DMS53 treated with DMSO at 0.1 percent for 48 hours (cell line): ENCODE measurements around the gene SCRG1.

Experiments
- DNase-seq: peaks from one replicate; lab custom pipeline; 2025; ENCODE audit not compliant: unreplicated experiment; lab: John Stamatoyannopoulos, UW

SCRG1 gene

GRCh38 chr4:173411106-173411693 lies 12.3 kb upstream of the SCRG1 start:
- no peak for DNase-seq

DNA sequence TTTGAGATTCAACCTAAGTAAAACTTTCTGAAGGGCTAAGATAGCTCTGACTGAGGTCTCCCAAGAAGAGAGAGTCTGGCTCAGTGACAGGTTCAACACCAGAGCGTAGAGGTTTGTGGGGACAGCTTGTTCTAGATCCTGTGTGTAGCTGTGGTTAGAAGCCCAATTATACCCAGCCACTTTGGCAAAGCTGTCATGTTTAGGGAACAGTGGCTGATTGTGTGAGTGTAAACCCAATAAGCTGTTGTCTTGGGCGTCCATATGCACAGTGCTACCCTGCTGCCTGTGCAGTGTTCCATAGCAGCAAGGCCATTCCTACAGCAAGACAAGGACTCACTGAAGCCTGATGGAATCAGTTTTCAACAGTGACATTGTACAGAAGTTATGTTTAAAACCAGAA lies 11.2 kb upstream of the SCRG1 start:
- no peak for DNase-seq

DNA sequence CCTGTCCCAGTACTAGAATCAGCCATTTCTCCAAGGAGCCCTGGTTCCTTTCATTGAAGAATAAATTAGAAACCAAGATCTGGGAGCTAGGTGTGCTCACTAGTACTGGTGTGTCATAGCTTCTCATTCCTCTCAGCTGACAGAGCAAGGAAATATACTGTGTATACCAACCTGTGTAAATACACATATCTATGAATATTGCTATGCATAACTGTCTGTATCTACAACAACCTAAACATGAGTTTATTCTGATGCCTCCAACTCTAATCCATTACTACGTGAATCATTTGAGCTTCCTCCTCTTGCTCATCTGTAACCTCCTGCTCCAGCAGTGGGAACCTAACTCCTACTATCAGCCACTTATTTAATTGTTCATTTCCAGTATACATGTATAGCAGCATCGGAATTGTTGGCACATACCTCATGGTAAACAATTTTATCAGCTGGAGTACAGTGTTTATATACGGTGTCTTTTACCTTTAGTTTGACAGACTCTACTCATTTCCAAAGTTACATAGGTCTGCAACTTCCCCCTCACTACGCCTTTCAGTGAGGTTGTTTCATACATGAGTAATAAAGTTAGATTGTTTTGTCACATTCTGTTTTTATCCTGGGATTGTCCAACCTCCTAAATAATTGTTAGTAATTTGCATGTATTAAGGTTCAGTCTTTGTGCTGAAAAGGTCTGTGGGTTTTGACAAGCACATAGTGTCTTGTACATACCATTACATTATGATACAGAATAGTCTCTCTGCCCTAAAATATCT lies 7.1 kb upstream of the SCRG1 start:
- DNase-seq = no peak

DNA sequence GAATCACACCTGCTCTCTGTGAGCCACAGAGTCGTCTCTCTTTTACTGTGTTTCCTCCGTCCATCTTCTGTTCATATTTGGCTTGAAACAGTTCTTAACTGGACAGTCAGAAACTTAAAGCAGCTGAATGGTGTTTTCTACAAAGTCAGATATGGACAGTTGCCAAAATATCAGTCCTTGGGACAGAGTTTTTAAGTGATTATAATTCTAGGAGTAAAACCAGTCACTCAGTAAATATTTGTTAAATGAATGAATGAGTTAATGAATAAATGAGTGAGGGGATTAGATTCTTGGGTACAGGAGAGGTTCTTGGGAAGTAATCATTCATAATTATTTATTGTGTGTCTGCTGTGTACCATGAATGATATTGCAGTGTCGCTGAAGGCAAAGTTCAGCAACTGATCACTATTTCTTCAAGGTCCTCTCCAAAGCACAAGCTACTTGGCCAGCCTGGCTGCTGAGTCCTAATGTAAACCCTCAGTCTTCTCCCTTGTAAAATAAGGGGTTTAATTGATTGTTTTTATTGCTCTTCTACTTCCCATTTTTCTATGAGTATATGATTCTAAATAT lies 5.5 kb upstream of the SCRG1 start:
- DNase-seq = no peak

DNA sequence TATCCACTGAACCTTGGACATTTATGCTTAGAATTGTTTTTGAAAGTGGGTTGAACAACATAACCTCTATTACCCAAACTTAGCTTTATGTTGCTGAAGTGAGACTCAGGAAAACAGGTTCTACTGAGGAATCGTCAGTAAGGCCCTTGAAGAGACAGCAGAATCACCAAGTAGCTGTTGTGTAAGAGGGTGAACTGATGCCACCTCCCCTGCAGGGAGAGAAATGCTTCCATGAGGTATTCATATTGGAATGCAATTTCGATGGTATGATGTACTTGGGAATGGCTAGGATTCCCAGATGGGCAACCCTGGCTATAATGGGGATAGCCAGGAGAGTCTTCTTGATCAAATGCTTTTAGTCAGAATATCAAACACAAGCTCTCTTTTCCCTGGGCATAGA lies 4.1 kb upstream of the SCRG1 start:
- DNase-seq = no peak

GRCh38 chr4:173401063-173401462 lies 2.1 kb upstream of the SCRG1 start:
- no peak for DNase-seq

- no peak for DNase-seq
Measured at GRCh38 chr4:173398220-173398619, 696 bp downstream of the SCRG1 start.

DNA sequence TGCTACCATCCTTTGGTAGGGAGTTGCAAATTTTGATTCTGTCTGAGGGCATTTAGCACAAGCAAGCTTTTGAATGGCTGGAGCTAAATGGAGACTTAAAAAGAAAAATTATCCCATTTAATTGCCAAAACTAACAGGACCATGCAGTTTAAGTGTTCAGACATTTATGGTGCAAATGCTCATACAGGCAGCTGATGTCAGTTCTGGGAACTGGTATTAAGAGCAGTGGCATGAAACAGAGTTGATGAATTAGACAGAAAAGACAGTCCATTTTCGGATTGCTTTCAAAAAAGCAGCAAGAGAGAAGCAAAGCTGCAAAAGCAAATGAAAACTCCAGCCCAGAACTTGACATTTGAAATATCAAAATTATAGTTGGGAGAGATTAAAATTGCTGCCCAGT lies 1.3 kb downstream of the SCRG1 start:
- DNase-seq = no peak

DNA sequence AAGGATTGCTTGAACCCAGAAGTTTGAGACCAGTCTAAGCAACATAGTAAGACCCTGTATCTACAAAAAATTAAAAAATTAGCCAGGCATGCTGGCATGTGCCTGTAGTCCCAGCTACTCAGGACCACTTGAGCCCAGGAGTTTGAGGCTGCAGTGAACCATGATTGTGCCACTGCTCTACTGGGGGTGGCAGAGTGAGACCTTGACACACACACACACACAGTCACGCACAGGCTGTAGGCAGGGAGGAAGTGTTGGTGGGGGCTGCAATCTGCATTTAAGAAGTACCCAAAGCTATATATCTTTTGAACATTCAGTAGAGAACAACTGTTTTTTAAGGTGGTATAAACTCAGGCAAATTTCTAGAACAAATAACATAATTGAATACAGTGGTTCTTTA lies 7.2 kb downstream of the SCRG1 start:
- no peak for DNase-seq

DNA sequence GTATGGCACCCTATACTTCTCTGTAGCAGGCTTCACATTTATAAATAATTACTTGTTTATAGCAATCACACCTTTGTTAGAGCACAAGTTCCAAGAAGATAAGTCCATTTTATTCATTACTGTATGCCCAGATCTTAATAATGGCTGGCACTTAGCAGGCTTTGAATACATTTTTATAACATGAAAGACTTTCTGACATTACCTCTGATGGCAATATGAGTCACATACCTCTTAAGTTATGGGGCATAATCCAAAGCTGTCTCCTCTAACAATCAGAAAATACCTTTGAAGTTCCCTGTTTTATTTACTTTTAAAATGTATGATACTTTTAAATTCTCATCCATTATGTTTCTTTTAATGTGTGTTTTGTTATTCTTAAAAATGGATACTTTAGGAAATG lies 12.2 kb downstream of the SCRG1 start:
- no peak for DNase-seq

DNA sequence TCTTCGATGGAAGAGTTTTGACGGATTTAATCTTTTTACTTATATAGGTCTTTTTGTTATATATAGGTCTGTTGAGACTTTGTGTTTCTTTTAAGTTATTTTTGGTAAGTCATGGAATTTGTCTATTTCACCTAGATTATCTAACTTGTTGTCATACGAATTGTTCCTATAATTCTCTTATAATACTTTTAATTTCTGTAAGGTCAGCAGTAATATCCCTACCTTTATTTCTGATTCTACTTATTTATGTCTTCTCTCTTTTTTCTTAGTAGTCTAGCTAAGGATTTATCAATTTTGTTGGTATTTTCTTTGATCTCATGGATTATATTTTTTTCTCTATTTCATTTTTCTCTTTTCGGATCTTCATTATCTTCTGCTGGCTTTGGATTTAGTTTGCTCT lies 16.6 kb downstream of the SCRG1 start:
- DNase-seq = no peak

DNA sequence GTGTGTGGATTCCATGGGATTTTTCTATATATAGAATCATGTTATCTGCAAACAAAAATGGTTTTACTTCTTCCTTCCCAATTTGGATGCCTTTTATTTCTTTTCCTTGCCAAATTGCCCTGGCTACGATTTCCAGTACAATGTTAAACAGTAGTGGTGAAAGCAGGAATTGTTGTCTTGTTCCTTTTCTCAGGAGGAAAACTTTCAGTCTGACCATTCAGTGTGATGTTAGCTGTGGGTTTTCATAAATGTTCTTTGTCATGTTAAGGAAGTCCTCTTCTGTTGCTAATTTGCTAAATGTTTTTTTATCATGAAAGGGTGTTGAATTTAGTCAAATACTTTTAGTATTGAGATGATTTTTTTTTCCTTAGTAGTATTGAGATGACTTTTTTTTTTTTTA lies 17.3 kb downstream of the SCRG1 start:
- no peak for DNase-seq

- DNase-seq = no peak
Measured at GRCh38 chr4:173380987-173381386, 17.9 kb downstream of the SCRG1 start.

- no peak for DNase-seq
Measured at GRCh38 chr4:173379929-173380328, 19.0 kb downstream of the SCRG1 start.

- DNase-seq = no peak
Measured at GRCh38 chr4:173374588-173374987, 24.3 kb downstream of the SCRG1 start.

DNA sequence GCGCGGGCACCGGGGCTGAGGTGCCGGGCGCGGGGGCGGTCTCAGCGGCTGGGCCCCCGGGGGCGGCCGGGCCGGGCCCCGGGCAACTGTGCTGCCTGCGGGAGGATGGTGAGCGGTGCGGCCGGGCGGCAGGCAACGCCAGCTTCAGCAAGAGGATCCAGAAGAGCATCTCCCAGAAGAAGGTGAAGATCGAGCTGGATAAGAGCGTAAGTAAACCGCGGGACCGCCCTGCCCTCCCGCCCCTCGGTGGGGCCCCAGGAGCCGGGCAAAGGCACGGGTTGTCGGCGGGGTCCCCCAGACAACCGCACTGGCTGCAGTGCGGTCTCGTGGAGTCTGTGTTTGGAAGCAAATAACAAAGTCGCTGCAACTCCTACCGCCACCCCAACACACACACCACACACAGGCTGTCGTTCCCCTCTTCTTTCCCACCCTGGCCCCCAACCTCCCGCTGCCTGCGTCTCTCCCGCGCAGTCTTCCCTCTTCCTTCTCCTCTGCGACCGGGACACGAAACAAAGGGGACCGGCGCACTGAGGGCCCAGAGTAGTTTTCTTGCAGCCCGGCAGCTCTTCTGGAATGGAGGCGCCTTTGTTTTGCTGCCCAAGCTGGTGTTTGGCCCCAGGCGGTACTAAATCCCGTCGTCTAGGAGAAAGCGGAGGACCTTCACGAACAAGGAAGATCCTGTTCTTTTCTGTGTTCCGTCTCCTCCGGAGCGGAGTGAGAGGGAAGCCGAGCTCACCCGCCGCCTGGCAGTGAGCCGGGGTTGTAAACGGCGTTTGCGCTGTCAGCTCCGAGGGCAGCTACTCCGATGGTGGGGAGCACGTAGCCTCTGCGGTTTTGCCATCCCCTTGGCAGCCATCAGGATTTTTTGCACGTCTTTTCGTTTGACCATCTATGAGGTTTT lies 27.4 kb downstream of the SCRG1 start:
- peak; percentile 21 for DNase-seq

DNA sequence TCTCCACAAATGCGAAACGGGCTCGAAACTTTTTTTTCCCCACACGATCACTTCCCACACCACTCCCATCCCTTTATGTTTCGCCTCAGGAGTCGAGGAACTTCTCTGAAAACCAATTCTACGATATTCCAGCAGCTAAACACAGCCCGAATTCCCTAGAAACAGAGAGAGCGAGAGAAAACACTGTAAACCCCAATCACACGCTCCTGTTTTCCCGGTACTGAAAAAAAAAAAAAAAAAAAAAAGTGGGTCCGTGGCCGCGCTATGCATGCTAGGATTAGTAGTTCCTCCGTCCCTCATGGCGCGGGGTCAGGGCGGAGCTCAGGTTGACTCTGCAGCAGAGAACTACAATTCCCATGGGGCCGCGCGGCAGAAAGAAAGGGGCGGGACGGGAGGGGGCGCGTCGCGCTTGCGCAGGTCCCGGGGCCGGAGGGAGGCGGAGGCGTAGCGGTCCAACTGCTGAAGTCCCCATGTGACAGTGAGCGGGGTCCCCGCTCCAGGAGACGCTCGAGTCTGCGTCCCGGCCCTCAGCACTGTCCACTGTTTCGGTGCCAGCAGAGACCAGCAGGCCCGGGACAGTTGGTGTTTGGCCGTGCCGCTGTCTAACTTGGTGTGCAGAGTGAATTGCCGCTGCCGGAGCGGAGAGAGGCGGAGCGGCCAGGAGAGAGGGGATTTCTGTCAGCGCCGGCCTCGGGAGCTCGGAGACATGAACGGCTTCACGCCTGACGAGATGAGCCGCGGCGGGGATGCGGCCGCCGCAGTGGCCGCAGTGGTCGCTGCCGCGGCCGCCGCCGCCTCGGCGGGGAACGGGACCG lies 28.2 kb downstream of the SCRG1 start, which contains the start of gene SAP30:
Gene SAP30 (plus strand): TSS at position 478 of the 815 bp plus-strand sequence. CDS start 229 bp downstream, at position 707.
- peak; percentile 77 for DNase-seq

GRCh38 chr4:173370130-173370476 lies 28.8 kb downstream of the SCRG1 start:
- no peak for DNase-seq

DNA sequence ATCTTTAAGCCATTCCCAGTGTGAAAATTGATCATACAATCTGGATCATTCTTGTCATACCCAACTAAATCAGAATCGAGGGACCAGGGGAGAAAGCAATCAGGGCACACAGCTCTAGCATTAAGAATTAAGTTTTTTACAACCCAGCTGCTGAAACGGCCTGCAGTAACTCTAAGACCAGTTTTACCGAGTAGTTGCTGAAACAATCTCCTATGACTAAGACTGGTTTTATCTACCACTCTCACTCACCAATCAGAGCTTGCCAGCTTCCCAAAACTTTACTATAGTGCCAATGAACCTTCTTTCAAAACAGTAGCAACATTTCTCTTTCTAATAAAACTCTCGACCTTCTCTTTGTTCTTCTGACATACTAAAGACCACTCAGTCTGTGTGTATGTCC lies 31.0 kb downstream of the SCRG1 start:
- no peak for DNase-seq

DNA sequence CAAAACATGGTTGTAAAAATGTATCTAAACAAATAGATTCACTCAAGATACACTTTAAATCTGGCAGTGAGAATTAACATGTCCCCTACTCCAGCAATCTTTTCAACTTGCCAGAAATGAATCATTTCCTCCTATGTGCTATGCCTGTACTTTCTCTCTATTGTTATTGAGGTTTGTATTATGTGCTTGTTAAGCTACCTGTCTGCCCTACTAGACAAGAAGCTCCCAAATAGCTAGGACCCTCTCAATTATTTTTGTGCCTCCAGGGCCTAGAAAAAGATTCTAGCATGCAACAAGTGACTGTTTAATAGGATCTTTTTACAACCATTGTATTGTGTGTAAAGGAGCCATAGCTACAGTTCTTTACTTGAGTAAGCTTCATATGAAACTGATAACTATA lies 31.6 kb downstream of the SCRG1 start:
- DNase-seq = no peak
